HL-60 (cell line): ENCODE results near the gene RNF168.

Experiments
- DNase-seq, 2 experiments: peaks; one replicate each; pipeline ENCODE4 v3.0.0-alpha.2; 2010 to 2020; ENCODE audit warnings: low read depth in 1 of 2, low spot score in 1 of 2
- H3K27ac ChIP-seq: fragments of 250-450 bp; sonication (Bioruptor Pico); replicated peaks from 2 replicates; pipeline ENCODE4 v1.5.1; 2020; ENCODE audit warnings: mild to moderate bottlenecking, moderate library complexity
- H3K27me3 ChIP-seq: fragments of 250-450 bp; sonication (Bioruptor Pico); 2 replicates; pipeline ENCODE4 v1.5.1; 2021; ENCODE audit warnings: mild to moderate bottlenecking, moderate library complexity; ENCODE audit not compliant: insufficient read depth, poor library complexity, severe bottlenecking
- H3K4me3 ChIP-seq: replicated peaks from 2 replicates; pipeline ENCODE4 v1.5.1; 2011; ENCODE audit warnings: mild to moderate bottlenecking, control low read depth, low read length; ENCODE audit not compliant: insufficient read depth
- GABPA ChIP-seq: IDR thresholded peaks from 2 replicates; pipeline ENCODE4 v1.6.1; 2012; ENCODE audit warnings: low read depth
- POLR2AphosphoS5 ChIP-seq: IDR thresholded peaks from 2 replicates; pipeline ENCODE4 v1.6.1; 2012; ENCODE audit warnings: low read depth
- SPI1 ChIP-seq: IDR thresholded peaks from 2 replicates; pipeline ENCODE4 v1.6.1; 2012; ENCODE audit warnings: low read depth, mild to moderate bottlenecking, borderline replicate concordance
- TF ChIP-seq, protein P1 (sequence below): IDR thresholded peaks from one replicate; pipeline ENCODE4 v1.5.1; 2011; ENCODE audit warnings: low read length, control low read depth, inconsistent platforms; ENCODE audit not compliant: insufficient read depth
- TF ChIP-seq, protein P2 (sequence below): IDR thresholded peaks from 2 replicates; pipeline ENCODE4 v1.6.1; 2012; ENCODE audit warnings: low read depth; ENCODE audit not compliant: insufficient replicate concordance

The RNF168 gene

DNA sequence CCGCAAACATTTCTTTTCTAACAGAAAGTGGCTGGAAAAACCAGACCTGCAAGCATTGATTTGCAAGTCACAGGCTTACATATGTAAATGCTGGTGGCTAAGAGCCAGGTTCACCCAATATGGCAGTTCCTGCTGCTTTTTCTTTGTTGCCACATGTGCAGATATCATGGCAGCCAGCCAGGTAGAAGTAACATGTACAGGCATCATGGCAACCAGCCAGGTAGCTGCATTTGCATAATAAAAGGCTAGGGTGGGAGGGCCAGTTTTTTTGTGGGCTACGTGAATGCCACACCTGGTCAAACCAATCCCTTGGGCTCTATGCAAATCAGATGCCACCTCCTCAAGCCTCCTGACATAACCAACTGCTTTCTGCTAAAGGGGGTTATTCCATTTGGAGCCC, 14.4 kb upstream of the RNF168 start:
- no peaks in the 10 kb centered on the region for H3K27me3 ChIP-seq
- TF ChIP-seq GABPA (no peak), SPI1 (no peak), POLR2AphosphoS5 (no peak)
- TF ChIP-seq, protein P1, sequence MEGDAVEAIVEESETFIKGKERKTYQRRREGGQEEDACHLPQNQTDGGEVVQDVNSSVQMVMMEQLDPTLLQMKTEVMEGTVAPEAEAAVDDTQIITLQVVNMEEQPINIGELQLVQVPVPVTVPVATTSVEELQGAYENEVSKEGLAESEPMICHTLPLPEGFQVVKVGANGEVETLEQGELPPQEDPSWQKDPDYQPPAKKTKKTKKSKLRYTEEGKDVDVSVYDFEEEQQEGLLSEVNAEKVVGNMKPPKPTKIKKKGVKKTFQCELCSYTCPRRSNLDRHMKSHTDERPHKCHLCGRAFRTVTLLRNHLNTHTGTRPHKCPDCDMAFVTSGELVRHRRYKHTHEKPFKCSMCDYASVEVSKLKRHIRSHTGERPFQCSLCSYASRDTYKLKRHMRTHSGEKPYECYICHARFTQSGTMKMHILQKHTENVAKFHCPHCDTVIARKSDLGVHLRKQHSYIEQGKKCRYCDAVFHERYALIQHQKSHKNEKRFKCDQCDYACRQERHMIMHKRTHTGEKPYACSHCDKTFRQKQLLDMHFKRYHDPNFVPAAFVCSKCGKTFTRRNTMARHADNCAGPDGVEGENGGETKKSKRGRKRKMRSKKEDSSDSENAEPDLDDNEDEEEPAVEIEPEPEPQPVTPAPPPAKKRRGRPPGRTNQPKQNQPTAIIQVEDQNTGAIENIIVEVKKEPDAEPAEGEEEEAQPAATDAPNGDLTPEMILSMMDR, result no peak
- TF ChIP-seq, protein P2, sequence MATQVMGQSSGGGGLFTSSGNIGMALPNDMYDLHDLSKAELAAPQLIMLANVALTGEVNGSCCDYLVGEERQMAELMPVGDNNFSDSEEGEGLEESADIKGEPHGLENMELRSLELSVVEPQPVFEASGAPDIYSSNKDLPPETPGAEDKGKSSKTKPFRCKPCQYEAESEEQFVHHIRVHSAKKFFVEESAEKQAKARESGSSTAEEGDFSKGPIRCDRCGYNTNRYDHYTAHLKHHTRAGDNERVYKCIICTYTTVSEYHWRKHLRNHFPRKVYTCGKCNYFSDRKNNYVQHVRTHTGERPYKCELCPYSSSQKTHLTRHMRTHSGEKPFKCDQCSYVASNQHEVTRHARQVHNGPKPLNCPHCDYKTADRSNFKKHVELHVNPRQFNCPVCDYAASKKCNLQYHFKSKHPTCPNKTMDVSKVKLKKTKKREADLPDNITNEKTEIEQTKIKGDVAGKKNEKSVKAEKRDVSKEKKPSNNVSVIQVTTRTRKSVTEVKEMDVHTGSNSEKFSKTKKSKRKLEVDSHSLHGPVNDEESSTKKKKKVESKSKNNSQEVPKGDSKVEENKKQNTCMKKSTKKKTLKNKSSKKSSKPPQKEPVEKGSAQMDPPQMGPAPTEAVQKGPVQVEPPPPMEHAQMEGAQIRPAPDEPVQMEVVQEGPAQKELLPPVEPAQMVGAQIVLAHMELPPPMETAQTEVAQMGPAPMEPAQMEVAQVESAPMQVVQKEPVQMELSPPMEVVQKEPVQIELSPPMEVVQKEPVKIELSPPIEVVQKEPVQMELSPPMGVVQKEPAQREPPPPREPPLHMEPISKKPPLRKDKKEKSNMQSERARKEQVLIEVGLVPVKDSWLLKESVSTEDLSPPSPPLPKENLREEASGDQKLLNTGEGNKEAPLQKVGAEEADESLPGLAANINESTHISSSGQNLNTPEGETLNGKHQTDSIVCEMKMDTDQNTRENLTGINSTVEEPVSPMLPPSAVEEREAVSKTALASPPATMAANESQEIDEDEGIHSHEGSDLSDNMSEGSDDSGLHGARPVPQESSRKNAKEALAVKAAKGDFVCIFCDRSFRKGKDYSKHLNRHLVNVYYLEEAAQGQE, result no peak
- no peak overlapping the region for H3K4me3 ChIP-seq
- no peak overlapping the region for H3K27ac ChIP-seq
- DNase-seq, result no peak

DNA sequence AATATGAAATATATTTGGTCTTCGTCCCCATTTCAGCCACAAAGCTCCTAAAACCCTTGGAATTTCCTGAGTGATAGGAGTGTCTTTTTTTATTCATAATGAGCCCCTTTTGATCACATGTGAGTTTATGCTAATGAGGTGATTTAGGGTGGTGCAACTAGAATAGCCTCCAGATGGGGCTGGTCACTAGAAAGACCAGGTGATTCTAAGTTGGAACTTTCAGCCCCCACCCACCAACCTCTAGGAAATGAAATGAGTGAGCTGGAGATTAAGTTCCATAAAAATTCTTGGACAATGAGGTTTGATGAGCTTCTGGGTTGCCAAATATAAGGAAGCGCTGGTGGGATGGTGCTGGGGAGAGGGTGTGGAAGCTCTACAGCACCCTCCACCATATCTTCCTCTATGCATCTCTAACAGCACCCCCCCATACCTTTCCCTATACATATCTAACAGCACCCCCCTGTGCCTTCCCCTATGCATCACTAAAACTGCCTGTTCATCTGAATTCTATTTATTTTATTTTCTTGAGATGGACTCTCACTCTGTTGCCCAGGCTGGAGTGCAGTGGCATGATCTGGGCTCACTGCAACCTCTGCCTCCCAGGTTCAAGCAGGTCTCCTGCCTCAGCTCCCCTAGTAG, 13.7 kb upstream of the RNF168 start:
- no peak for DNase-seq
- Histone ChIP-seq H3K4me3 (no peak overlapping the region), H3K27me3 (no peaks in the 10 kb centered on the region), H3K27ac (no peak overlapping the region)
- TF ChIP-seq GABPA, result no peak
- TF ChIP-seq, protein P1, result no peak
- TF ChIP-seq POLR2AphosphoS5, result no peak
- no peak for TF ChIP-seq SPI1
- TF ChIP-seq, protein P2, result no peak

DNA sequence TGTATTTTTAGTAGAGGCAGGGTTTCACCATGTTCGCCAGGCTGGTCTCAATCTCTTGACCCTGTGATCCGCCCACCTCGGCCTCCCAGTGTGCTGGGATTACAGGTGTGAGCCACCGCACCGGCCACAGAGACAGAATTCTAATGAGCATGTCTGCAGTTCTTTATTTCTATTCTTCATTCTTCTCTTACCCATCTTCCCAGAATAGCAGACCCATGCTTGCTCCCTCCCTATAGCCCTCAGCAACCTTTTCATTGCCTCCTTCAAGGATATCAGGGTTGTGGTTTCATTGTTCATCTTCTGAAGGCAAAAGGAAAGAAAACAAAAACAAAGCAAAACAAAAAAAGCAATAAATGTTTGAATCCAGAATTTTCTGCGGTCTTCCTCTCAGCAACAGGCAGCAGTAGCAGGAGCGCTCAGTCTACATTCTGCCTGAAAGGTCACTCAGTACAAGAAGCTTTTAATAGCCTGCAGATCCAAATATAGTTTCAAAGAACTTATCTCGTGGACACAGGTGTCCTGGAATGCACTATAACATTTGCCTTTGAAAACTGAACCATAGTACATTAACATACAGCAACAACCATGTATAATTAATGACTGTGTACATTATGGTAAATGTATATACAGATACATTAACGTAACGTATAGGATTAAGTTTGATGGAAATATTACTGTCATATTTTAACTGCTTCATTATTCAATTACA, 11.5 kb upstream of the RNF168 start, which contains the start of gene SMCO1:
SMCO1 (minus strand) TSS at position 434 of the 709 bp plus-strand sequence; CDS start at position 297, 137 bp downstream.
- Histone ChIP-seq H3K4me3 (no peak within 1 kb of the TSS), H3K27ac (no peak within 1 kb of the TSS), H3K27me3 (no peaks in the 10 kb centered on the region)
- TF ChIP-seq POLR2AphosphoS5, result no peak
- DNase-seq, result no peak

DNA sequence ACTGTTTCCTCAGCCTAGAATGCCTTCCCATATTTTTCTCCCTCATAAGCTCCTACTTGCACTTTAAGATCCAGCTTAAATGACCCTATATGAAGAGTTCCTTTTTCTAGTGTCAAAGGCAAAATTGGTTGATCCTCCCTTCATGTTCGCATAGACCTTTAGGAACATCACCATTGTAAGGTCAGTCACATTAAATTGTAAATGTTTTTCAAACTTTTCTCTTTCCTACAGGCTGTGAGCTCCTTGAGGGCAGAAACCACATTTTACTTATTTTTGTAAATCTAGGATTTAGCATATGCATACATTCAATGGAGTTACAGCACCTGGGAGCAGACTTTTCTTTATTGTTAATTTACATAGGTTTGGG, 10.8 kb upstream of the RNF168 start:
- no peak for DNase-seq
- no peak overlapping the region for H3K4me3 ChIP-seq
- no peak for TF ChIP-seq GABPA

More for the DNA sequence above, 10.8 kb upstream of the RNF168 start:
- H3K27ac ChIP-seq, result no peak overlapping the region
- no peaks in the 10 kb centered on the region for H3K27me3 ChIP-seq
